GM12878 (cell line): ENCODE results near the gene CFAP70. TPM values are rescaled to one million over a fixed set of nuclear protein-coding genes. Genes with fewer than 3 reads are reported as not detected.

Experiments
- BCL11A ChIP-seq: IDR thresholded peaks from 2 replicates; pipeline ENCODE4 v1.6.1; 2011; ENCODE audit warnings: low read depth, low read length
- CHD4 ChIP-seq: fragments of 200-600 bp; sonication (generic); IDR thresholded peaks from 2 replicates; pipeline ENCODE4 v1.6.1; 2016; ENCODE audit warnings: mild to moderate bottlenecking
- DPF2 ChIP-seq: fragments of 450-650 bp; IDR thresholded peaks from 2 replicates; pipeline ENCODE4 v1.6.1; 2017; ENCODE audit warnings: mild to moderate bottlenecking
- E2F4 ChIP-seq: IDR thresholded peaks from 2 replicates; pipeline ENCODE4 v1.6.1; 2012; ENCODE audit warnings: low read depth, low read length, improper control_type of control experiment
- E4F1 ChIP-seq: fragments of 450-650 bp; IDR thresholded peaks from 2 replicates; pipeline ENCODE4 v1.6.1; 2018; ENCODE audit warnings: borderline replicate concordance, mild to moderate bottlenecking; ENCODE audit not compliant: partially characterized antibody
- GABPA ChIP-seq: IDR thresholded peaks from 2 replicates; pipeline ENCODE4 v1.6.1; 2014; ENCODE audit warnings: antibody characterized with exemption, low read depth, mild to moderate bottlenecking, inconsistent platforms
- GATAD2B ChIP-seq: fragments of 450-650 bp; conservative IDR thresholded peaks from 2 replicates; pipeline ENCODE4 v1.6.1; 2017; ENCODE audit warnings: low read depth, mild to moderate bottlenecking, moderate library complexity
- HDAC6 ChIP-seq: fragments of 200-600 bp; sonication (generic); IDR thresholded peaks from one replicate; pipeline ENCODE4 v1.8.0; 2017; ENCODE audit warnings: antibody characterized with exemption; ENCODE audit not compliant: unreplicated experiment
- IRF3 ChIP-seq: fragments of 450-650 bp; IDR thresholded peaks from 2 replicates; pipeline ENCODE4 v1.6.1; 2014; ENCODE audit warnings: mild to moderate bottlenecking
- NKRF ChIP-seq: fragments of 450-650 bp; conservative IDR thresholded peaks from 2 replicates; pipeline ENCODE4 v1.6.1; 2017; ENCODE audit warnings: mild to moderate bottlenecking, moderate library complexity
- RCOR1 ChIP-seq: conservative IDR thresholded peaks from 2 replicates; pipeline ENCODE4 v1.6.1; 2012; ENCODE audit warnings: low read depth, low read length, improper control_type of control experiment
- SKIL ChIP-seq: fragments of 450-650 bp; IDR thresholded peaks from 2 replicates; pipeline ENCODE4 v1.6.1; 2017; ENCODE audit warnings: mild to moderate bottlenecking, low read depth, inconsistent platforms; ENCODE audit not compliant: poor library complexity, severe bottlenecking
- YBX1 ChIP-seq: fragments of 450-650 bp; IDR thresholded peaks from 2 replicates; pipeline ENCODE4 v1.6.1; 2016; ENCODE audit warnings: antibody characterized with exemption
- YY1 ChIP-seq: IDR thresholded peaks from 2 replicates; pipeline ENCODE4 v1.6.1; 2011; ENCODE audit warnings: low read depth, mild to moderate bottlenecking, low read length
- ZBTB40 ChIP-seq: fragments of 450-650 bp; IDR thresholded peaks from 2 replicates; pipeline ENCODE4 v1.6.1; 2016; ENCODE audit warnings: mild to moderate bottlenecking, moderate library complexity, borderline replicate concordance
- polyA plus RNA-seq, 11 experiments: library from polyadenylated mRNA; depleted of rRNA in 4 of 11; unstranded in 6 of 11; stranded (reverse) in 5 of 11; fragments of >200 nt; fragmentation: Nextera tagmentation in 4 of 11; fragmentation: Illumina TruSeq in 1 of 11; extraction: Ambion mirVana in 4 of 11; extraction: Trizol in 1 of 11; gene quantifications; 1 replicate in 1 of 11; 2 replicates in 10 of 11; pipeline versions ENCODE4 v1.2.1 to v1.2.3, GENCODE V29; 2011 to 2016; ENCODE audit warnings: inconsistent platforms in 2 of 11, missing spikeins in 2 of 11, low read depth in 1 of 11
- total RNA-seq, 4 experiments: library from RNA; depleted of rRNA in 3 of 4; stranded (reverse); fragments of >200 nt in 3 of 4; fragmentation: Illumina TruSeq in 1 of 4; extraction: Trizol in 1 of 4; gene quantifications; 2 replicates each; pipeline versions ENCODE4 v1.2.1 to v1.2.3, GENCODE V29; 2013 to 2021

The CFAP70 gene
- total and polyA plus RNA-seq, 10 of the 15 experiments (the other 5 are each of a cell fraction or from before 2014, with no cell fraction given): 0.21 to 1.1 (median 0.42) TPM

GRCh38 chr10:73246646-73247508, 111.8 kb downstream of the CFAP70 start, which contains the start of gene DNAJC9 (continued):
- TF ChIP-seq NKRF: peak; percentile 99
- no peak for TF ChIP-seq IRF3
- no peak for TF ChIP-seq CHD4
- TF ChIP-seq BCL11A: no peak
- peak; percentile 97 for TF ChIP-seq GATAD2B
- peak; percentile 39 for TF ChIP-seq YY1
- no peak for TF ChIP-seq YBX1
- TF ChIP-seq E4F1: peak; percentile 99
- peak; percentile 77 for TF ChIP-seq HDAC6
- TF ChIP-seq ZBTB40: peak; percentile 57; the same call in 1 of the 2 replicates
- peak; percentile 84 for TF ChIP-seq E2F4
- no peak for TF ChIP-seq GABPA
- TF ChIP-seq RCOR1: no peak
- peak; percentile 78 for TF ChIP-seq DPF2
- TF ChIP-seq SKIL: no peak
